HG02870 (cell line): ENCODE measurements around the gene ZNF319.

Source experiments
- ATAC-seq: cut with Tn5 transposase; IDR thresholded peaks from one replicate; pipeline ENCODE4 v1.9.1; 2021; ENCODE audit warnings: mild to moderate bottlenecking, moderate library complexity; ENCODE audit not compliant: unreplicated experiment

The ZNF319 gene

DNA sequence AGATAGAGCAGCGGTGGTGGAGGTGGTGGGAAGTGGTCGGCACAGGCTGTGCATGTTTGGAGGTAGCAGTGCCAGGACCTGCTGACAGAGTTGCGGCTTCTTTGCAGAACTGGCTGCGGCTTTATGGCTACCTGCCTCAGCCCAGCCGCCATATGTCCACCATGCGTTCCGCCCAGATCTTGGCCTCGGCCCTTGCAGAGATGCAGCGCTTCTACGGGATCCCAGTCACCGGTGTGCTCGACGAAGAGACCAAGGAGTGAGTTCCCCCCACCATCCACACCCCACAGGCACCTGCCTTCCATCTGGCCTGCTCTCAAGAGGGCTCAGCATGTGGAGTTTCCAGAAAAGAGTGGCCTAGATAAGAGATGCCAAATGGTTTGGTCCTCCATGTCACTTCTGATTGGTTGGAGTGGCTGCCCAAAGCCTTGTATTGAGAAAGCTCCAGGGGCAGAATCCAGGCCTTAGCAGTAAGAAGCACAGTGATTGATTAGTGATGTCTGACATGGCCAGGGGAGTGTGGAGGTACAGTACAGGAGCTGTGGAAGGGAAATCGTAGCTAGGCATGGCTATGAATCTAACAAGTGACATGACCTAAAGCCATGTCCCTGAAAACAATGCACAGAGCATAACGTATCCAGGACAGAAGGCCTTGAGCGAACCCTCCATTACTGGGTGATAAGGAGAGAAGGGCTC, 37.0 kb upstream of the ZNF319 start:
- ATAC-seq, result no peak

- no peak for ATAC-seq
Observed at GRCh38 chr16:58036943-58037342, 36.5 kb upstream of the ZNF319 start.

GRCh38 chr16:58035356-58036170, 35.1 kb upstream of the ZNF319 start:
- no peak for ATAC-seq

DNA sequence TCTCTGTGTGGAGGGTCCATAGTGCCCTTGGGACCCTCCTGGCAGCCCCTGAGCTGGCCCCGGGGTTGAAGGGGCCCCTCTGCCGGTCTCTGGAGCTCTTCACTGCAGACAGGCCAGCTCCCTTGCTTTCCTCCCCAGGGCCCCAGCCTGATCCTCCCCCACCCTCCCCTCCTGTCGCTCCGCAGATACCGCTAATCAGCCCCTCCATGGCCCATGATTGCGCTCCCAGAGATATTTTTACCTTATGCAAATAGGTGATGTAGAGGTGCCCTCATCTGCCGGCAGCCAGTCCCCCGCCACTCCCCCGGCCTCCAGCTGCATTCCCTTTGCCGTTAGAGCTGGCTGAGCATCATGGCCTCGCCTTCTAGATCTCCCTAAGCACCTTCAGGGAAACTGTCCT, 34.3 kb upstream of the ZNF319 start:
- no peak for ATAC-seq

DNA sequence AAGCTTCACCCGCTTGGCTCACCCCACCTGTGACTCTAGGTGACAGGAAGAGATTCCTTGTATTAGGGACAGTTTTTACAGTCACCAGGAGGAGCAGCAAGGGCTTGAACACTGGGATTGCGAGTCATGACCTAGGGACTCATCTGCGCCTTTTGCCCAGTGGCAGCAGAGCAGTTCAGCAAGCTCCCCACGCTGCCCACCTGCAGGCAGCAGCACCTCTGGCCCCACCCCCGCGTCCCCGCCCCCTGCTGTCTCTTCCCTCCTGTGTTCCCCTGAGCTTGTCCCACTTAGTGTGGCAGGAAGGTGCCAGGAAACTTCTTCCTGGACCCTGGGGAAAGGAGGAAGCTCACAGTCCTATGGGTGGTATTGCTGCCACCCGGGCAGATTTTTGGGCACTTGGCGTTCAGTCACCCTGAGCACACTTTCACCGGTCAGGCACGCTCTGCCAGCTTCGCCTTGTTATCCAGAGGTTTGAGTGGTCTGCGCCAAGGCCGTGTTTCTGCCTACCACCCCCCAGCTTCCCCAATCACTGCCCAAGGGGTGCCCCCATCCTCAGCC, 33.7 kb upstream of the ZNF319 start:
- ATAC-seq, result no peak

GRCh38 chr16:58032710-58033293, 32.3 kb upstream of the ZNF319 start:
- no peak for ATAC-seq

DNA sequence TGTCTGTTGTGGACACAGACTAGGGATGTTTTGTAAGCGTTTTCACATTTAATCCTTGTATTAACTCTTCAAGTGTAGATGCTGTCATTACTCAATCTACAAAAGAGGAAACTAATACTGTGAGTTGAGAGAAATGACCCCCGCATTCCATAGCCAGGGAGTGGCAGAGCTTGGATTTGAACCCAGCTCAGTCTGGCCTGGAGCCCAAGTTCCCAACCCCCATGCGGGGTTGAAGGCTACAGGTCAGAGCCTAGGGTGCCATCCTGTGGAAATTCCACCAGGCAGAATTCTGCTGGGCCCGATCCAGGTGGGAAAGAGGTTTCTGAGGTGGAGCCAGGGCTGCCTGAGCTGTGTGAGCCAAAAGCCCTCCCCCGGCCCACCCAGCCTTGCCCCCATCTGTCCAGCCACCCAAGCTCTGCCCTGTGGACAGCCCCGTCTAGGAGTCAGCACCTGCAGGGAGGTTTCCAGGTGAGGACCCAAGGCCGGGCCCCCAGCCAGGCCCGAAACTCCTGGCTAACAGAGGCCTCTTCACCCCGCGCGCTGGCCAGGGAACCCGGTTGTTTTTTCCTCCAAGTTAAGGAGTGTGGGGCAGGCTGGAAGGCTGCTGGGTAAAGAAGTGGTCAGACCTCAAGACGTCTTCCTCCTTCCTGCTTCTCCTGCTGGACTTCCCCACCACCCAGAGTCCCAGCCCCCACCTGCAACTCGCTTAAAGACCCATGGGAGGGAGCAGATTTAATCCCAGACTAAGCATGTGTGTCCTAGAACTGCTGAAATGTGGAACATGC, 30.7 kb upstream of the ZNF319 start:
- ATAC-seq, result no peak

DNA sequence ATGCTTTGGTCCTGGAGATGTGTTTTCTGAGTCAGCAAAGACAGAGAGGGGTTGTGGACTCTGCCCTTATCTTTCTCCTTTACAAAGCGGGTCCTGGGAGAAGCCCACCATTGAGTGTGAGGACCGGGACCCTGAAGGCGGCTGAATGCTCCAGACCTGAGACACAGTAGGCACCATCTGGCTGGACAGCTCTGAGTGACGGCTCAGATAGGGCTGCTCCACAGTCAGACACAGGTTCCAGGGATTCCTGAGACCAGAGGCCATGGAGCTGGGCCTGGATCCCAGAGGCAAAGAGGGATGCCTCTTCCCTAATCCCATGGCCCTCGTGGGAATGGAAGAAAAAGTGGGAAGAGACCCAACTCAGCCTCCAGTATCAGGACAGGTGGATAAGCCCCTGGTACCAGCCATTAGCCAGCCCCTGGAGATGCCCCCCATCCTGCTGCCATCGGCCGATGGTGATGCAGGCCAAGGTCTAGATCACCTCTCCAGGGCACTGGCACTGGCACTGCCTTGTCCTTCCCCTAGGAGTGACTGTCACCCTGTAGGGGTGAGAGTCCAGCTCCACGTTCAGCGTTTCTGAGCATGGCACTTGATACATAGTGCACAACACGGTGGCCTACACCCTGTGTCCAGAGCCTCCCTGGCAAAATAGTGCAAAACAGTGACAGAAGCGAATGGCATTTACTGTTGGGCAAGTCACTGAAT, 29.8 kb upstream of the ZNF319 start:
- ATAC-seq, result no peak

DNA sequence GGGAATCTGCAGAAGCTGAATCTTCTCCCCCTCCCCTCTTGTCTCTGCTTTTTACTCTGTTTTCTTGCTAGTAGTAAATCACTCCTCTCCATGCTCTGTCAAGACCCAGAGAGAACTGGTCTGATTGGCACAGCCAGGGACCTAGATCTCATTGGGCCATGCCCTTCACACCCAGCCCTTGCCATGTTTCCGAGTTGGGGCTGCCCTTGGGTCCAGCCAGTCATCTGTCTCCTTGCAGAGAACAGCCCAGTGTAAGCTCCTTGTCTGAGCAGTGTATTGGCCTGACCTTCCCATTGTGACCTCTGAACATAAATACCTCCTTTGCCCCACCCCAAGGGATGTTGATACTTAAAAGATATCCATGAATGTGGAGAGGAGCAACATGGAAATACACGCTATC, 28.9 kb upstream of the ZNF319 start:
- no peak for ATAC-seq

GRCh38 chr16:58028541-58029070, 28.1 kb upstream of the ZNF319 start:
- ATAC-seq, result no peak

GRCh38 chr16:58027916-58028455, 27.5 kb upstream of the ZNF319 start:
- ATAC-seq, result no peak

DNA sequence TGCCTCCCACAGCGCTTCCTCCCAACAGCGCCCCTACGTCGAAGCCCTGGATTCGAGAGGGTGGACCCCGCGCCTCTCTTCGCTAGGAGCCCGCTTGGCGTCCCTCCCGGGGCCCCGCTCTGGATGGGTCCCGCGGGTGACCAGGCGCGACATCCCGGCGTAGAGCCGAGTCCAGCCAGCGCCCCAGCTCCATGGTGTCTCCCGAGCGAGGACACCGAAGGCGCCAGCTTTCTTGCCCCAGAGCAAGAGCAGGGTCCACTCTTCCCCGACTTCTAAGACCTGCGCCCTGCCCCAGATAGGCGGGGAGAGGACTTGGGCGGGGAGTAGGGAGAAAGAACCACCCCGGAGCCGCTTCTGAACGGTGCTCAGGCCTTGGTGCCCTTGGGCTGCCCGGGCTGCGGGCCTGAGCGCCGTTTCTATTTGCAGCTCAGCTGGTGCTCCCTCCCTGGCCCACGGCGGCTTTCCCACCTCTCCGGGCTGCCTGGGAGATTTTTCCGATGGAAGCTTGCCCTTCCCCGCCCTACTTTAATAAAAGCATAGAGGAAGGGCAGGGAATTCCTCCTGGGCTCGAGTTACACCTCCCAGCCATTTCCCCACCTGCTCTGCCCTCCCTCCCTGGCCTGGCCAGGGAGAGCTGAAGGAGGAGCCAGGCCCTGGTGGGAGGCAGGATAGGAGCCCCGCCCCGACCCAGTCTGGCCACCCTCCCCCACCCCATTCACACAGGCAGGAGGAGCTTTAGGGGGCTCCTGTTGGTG, 26.9 kb upstream of the ZNF319 start:
- ATAC-seq, result no peak

DNA sequence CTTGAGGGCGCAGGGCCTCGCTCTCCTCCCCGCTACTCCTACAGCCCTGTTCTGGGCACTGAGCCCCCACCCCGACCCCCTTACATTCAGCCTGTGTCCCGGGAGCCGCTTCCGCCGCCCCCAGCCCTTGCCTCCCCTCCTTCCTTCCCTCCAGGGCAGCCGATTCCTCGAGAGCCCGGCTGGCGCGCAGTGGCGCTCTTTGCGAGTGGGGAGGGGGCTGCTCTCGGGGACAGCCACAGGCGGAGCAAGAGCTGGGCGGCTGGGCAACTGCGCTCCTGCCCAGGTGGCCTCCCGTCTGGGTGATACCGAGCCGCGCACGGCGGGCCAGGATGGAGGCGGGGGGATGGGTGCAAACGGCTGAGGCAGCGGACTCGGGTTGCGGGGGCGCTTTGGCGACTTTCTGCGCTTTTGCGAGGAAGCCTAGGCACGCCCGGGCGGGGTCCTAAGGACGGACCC, 26.3 kb upstream of the ZNF319 start:
- no peak for ATAC-seq

- no peak for ATAC-seq
Observed at GRCh38 chr16:58026139-58026704, 25.8 kb upstream of the ZNF319 start.

DNA sequence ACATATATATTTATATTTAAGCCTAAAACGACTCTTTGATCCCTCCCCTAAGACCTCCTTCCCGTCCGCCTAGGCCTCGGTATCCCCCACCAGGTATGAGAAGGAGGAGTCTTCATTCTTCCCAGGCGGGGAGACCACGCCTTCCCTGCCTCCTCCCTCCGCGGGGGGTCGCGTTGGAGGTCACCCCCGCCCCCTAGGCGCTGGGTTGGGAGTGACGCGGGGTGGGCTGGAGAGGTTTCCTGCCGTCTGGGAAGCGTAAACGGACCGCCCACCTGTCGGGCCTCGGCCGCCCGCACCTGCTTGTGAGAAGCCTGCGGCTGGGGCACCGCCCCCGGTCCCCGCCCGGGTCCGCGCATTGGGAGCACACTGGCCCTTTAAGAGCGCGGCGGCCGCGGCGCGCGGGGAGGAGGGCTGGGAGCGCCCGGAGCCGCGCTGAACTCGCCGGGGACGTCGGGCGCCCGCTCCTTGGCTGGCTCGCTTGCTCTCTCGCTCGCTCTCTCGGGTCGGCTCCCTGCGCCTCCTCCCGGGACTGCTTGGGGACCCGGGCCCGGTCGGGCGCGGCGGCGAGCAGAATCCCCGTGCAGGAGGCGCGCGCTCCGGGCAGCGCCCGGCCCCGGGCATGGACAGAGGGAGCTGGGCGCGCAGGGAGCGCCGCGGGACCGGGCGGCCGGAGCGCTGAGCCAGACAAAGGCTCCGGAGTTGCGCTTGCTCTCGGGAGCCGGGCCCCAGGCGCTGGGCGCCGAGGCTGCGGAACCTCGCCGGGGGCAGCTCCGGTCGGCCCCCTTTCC, 25.1 kb upstream of the ZNF319 start, which contains the start of gene MMP15:
Gene MMP15 (plus strand): TSS at position 404 of the 788 bp plus-strand sequence. CDS start 597 bp downstream, outside the sequence.
- ATAC-seq, result no peak

GRCh38 chr16:58024486-58025350, 24.2 kb upstream of the ZNF319 start:
- ATAC-seq, result no peak
